Measurements from ENCODE around the gene UQCRH.

DNA sequence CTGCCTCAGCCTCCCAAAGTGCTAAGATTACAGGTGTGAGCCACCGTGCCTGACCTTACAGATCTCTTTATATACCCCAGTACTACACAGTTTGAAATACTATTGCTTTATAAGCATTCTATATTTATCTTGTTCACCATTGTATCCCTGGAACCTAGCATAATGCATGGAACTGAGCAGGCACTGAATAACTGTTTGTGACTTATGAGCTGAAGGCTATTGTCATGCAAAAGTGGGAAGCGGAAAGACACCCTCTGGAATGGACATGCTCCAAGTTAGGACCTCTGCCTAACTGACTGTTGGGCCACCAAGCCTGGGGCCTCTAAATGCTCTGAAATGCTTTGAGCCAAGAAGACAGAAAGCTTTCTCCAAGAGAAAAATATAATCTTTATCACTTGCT lies 8.2 kb upstream of the UQCRH start:
- TF ChIP-seq, protein P1, sequence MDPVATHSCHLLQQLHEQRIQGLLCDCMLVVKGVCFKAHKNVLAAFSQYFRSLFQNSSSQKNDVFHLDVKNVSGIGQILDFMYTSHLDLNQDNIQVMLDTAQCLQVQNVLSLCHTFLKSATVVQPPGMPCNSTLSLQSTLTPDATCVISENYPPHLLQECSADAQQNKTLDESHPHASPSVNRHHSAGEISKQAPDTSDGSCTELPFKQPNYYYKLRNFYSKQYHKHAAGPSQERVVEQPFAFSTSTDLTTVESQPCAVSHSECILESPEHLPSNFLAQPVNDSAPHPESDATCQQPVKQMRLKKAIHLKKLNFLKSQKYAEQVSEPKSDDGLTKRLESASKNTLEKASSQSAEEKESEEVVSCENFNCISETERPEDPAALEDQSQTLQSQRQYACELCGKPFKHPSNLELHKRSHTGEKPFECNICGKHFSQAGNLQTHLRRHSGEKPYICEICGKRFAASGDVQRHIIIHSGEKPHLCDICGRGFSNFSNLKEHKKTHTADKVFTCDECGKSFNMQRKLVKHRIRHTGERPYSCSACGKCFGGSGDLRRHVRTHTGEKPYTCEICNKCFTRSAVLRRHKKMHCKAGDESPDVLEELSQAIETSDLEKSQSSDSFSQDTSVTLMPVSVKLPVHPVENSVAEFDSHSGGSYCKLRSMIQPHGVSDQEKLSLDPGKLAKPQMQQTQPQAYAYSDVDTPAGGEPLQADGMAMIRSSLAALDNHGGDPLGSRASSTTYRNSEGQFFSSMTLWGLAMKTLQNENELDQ (tag by site-specific recombination; IDR thresholded peaks at IDR 0.05; ENCODE audit: low read depth) = no peak
- TF ChIP-seq ZNF23 (tag by site-specific recombination; IDR thresholded peaks at IDR 0.05; ENCODE audit: borderline replicate concordance) (no peak), ZBTB21 (tag by site-specific recombination; IDR thresholded peaks at IDR 0.05) (no peak), ZNF629 (tag by site-specific recombination; IDR thresholded peaks at IDR 0.05) (no peak), ZNF658 (tag by site-specific recombination; IDR thresholded peaks at IDR 0.05) (no peak), ZNF571 (tag by site-specific recombination; IDR thresholded peaks at IDR 0.05) (no peak), SP2 (tag by site-specific recombination; IDR thresholded peaks at IDR 0.05) (no peak)
- TF ChIP-seq, protein P2, sequence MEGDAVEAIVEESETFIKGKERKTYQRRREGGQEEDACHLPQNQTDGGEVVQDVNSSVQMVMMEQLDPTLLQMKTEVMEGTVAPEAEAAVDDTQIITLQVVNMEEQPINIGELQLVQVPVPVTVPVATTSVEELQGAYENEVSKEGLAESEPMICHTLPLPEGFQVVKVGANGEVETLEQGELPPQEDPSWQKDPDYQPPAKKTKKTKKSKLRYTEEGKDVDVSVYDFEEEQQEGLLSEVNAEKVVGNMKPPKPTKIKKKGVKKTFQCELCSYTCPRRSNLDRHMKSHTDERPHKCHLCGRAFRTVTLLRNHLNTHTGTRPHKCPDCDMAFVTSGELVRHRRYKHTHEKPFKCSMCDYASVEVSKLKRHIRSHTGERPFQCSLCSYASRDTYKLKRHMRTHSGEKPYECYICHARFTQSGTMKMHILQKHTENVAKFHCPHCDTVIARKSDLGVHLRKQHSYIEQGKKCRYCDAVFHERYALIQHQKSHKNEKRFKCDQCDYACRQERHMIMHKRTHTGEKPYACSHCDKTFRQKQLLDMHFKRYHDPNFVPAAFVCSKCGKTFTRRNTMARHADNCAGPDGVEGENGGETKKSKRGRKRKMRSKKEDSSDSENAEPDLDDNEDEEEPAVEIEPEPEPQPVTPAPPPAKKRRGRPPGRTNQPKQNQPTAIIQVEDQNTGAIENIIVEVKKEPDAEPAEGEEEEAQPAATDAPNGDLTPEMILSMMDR (tag by site-specific recombination; IDR thresholded peaks at IDR 0.05) = no peak
